Left ventricle myocardium inferior (tissue), 1 donor: ENCODE results near the gene CDH24. TPM values are rescaled to one million over a fixed set of nuclear protein-coding genes. Genes with fewer than 3 reads are reported as not detected.
A peak's percentile ranks its signal among the peaks of the same experiment; 100 is the strongest.

Source experiments
- DNase-seq: peaks from one replicate; pipeline ENCODE4 v3.0.0-alpha.2; 2020
- H3K27ac ChIP-seq: fragments of 200-600 bp; replicated peaks from 2 replicates; pipeline ENCODE4 v1.8.0; 2021
- H3K27me3 ChIP-seq: fragments of 200-600 bp; 2 replicates; pipeline ENCODE4 v1.8.0; 2021; ENCODE audit warnings: low read depth
- H3K36me3 ChIP-seq: fragments of 200-600 bp; 2 replicates; pipeline ENCODE4 v1.8.0; 2021
- H3K4me1 ChIP-seq: fragments of 200-600 bp; 2 replicates; pipeline ENCODE4 v1.8.0; 2021
- H3K4me3 ChIP-seq: fragments of 200-600 bp; 2 replicates; pipeline ENCODE4 v1.8.0; 2021; ENCODE audit warnings: mild to moderate bottlenecking, moderate library complexity
- H3K9me3 ChIP-seq: fragments of 200-600 bp; replicated peaks from 2 replicates; pipeline ENCODE4 v1.8.0; 2021
- intact Hi-C: fragments of 100-400 bp; cut with micrococcal nuclease; formaldehyde crosslinking; loops from one replicate; pipeline ENCODE4 v1.11.0; 2022
- total RNA-seq: library from RNA; stranded (reverse); fragmentation: NEBNext Ultra II Directional; extraction: Animal tissue kit (Norgen Biotek cat#: 25700); gene quantifications from one replicate; pipeline ENCODE4 v1.2.1, GENCODE V29; 2021
- TF ChIP-seq, protein P1 (sequence below): fragments of 200-600 bp; IDR thresholded peaks from 2 replicates; pipeline ENCODE4 v1.8.0; 2021; ENCODE audit warnings: antibody characterized with exemption, mild to moderate bottlenecking, borderline replicate concordance
- donor health status: DM: no; HTN: yes; CAD: no; lungs with severe emphysema.

Gene CDH24
- total RNA-seq, 1 donor from 2014 or later: 2.1 TPM

DNA sequence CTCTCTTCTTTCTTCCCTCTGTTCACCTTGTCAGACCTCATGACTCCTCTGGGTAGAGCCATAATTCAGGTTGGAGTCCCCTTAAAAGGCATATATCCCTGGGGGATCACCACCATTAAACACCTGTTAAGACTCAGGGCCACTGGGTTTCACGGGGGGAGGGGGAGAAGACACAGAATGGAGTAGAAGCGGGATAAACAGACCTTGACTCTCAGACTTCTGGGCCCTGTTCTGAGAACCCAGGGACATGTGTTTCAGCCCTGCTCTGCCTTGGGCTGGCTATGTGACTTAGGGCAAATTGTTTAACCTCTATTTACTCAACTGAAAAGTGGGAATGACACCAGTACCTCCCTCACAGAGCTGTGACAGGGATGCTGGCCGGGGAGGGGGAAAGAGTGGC, 4.6 kb downstream of the CDH24 start:
- Histone ChIP-seq H3K4me1 (peaks cover 21% of the 10 kb centered on the region), H3K4me3 (no peak overlapping the region), H3K27ac (no peak overlapping the region), H3K9me3 (no peaks in the 10 kb centered on the region), H3K27me3 (peaks cover 6% of the 10 kb centered on the region), H3K36me3 (no peaks in the 10 kb centered on the region)
- intact Hi-C loops: no loop called here
- TF ChIP-seq, protein P1, sequence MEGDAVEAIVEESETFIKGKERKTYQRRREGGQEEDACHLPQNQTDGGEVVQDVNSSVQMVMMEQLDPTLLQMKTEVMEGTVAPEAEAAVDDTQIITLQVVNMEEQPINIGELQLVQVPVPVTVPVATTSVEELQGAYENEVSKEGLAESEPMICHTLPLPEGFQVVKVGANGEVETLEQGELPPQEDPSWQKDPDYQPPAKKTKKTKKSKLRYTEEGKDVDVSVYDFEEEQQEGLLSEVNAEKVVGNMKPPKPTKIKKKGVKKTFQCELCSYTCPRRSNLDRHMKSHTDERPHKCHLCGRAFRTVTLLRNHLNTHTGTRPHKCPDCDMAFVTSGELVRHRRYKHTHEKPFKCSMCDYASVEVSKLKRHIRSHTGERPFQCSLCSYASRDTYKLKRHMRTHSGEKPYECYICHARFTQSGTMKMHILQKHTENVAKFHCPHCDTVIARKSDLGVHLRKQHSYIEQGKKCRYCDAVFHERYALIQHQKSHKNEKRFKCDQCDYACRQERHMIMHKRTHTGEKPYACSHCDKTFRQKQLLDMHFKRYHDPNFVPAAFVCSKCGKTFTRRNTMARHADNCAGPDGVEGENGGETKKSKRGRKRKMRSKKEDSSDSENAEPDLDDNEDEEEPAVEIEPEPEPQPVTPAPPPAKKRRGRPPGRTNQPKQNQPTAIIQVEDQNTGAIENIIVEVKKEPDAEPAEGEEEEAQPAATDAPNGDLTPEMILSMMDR: no peak
- DNase-seq: no peak

GRCh38 chr14:23052182-23052623, 5.1 kb downstream of the CDH24 start:
- peaks cover 23% of the 10 kb centered on the region for H3K4me1 ChIP-seq
- H3K36me3 ChIP-seq: no peaks in the 10 kb centered on the region
- no peaks in the 10 kb centered on the region for H3K9me3 ChIP-seq
- DNase-seq: no peak
- no peak overlapping the region for H3K27ac ChIP-seq
- intact Hi-C loops: no loop called here
- TF ChIP-seq, protein P1: peak; percentile 52
- H3K4me3 ChIP-seq: no peak overlapping the region
- H3K27me3 ChIP-seq: peaks cover 6% of the 10 kb centered on the region

GRCh38 chr14:23051141-23052057, 5.9 kb downstream of the CDH24 start:
- intact Hi-C loops: no loop called here
- Histone ChIP-seq H3K4me1 (peaks cover 23% of the 10 kb centered on the region), H3K36me3 (no peaks in the 10 kb centered on the region), H3K27me3 (peaks cover 6% of the 10 kb centered on the region), H3K4me3 (no peak overlapping the region), H3K27ac (no peak overlapping the region), H3K9me3 (no peaks in the 10 kb centered on the region)
- TF ChIP-seq, protein P1: no peak
- no peak for DNase-seq

GRCh38 chr14:23049011-23049410, 8.3 kb downstream of the CDH24 start:
- TF ChIP-seq, protein P1: no peak
- H3K4me3 ChIP-seq: no peak overlapping the region
- H3K36me3 ChIP-seq: no peaks in the 10 kb centered on the region
- no peak overlapping the region for H3K27ac ChIP-seq
- intact Hi-C loops: no loop called here
- peaks cover 32% of the 10 kb centered on the region for H3K4me1 ChIP-seq
- no peaks in the 10 kb centered on the region for H3K9me3 ChIP-seq
- peaks cover 6% of the 10 kb centered on the region for H3K27me3 ChIP-seq
- DNase-seq: no peak

DNA sequence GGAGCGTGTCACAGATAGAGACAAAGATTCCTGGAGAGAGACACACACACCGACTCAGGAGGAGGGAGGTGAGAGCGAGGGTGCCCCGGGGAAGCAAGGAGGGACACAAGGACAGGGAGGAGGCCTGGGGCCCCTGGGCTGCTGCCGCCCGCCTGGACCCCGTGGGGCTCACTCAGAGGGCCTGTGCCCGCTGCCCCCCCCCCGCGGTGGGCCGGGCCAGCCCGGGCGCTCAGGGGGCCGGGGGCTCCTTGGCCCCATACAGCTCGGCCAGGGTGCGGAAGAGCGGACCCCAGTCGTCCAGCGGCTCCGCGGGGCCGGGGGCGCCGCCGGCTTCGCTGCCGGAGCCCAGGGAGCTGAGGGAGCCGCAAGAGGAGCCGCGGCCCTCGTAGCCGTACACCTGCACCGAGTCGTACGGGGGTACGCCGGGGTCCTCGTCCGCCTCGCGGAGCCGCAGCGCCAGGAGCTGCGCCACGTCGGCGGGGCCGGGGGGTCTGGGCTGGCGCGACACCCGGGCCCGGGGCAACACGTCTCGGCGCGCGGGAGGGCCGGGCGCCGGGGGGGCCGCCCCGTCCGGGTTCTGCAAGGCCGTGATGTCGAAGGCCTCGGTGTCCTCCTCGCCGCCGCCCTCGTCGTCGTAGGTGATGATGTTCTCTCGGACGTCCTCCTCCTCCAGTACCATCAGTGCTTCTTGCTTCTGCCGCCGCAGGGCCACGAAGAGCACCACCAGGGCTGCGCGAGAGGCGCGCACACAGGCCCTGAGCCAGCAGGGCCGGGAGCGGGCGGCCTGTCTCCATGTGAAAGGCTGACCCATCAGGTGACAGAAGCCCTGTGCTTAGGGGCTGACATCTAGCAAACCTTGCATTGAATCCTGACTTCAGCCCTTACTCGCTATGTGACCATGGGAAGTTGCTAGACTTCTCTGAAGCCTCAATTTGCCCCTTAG, 9.3 kb downstream of the CDH24 start:
- Histone ChIP-seq H3K27ac (peak overlapping the region; percentile 71), H3K4me1 (peaks cover 36% of the 10 kb centered on the region), H3K36me3 (no peaks in the 10 kb centered on the region), H3K9me3 (no peaks in the 10 kb centered on the region), H3K4me3 (no peak overlapping the region), H3K27me3 (peaks cover 6% of the 10 kb centered on the region)
- intact Hi-C loops: no loop called here
- no peak for DNase-seq
- TF ChIP-seq, protein P1: no peak
